Mesenteric fat pad (tissue), 1 donor: Measurements from ENCODE around the gene CEP41. TPM values are rescaled to one million over a fixed set of nuclear protein-coding genes. Genes with fewer than 3 reads are reported as not detected.

Experiments used
- DNase-seq: peaks from one replicate; pipeline ENCODE4 v3.0.0-alpha.2; 2020; ENCODE audit warnings: low spot score
- total RNA-seq: library from RNA; stranded (reverse); fragmentation: NEBNext Ultra II Directional; extraction: Animal tissue kit (Norgen Biotek cat#: 25700); gene quantifications from one replicate; pipeline ENCODE4 v1.2.1, GENCODE V29; 2021
- donor health status: DM: yes; HTN: yes; CAD: no.

Gene CEP41
- total RNA-seq, 1 donor from 2014 or later, result 9.3 TPM

GRCh38 chr7:130372402-130373165 is 68.2 kb downstream of the CEP41 start:
- DNase-seq, result no peak

- DNase-seq, result no peak
These were observed 69.8 kb downstream of the CEP41 start for GRCh38 chr7:130371046-130371445.

GRCh38 chr7:130369831-130370550 is 70.8 kb downstream of the CEP41 start:
- no peak for DNase-seq

GRCh38 chr7:130369110-130369711 is 71.6 kb downstream of the CEP41 start:
- DNase-seq, result no peak

GRCh38 chr7:130367836-130368746 is 72.7 kb downstream of the CEP41 start:
- DNase-seq, result no peak

- no peak for DNase-seq
These were observed 73.6 kb downstream of the CEP41 start for GRCh38 chr7:130367088-130367755.

- DNase-seq, result no peak
These were observed 74.3 kb downstream of the CEP41 start for GRCh38 chr7:130366564-130366963.

GRCh38 chr7:130365511-130366441 is 75.0 kb downstream of the CEP41 start:
- no peak for DNase-seq

- no peak for DNase-seq
These were observed 75.7 kb downstream of the CEP41 start for GRCh38 chr7:130365088-130365487.

GRCh38 chr7:130364451-130364850 is 76.4 kb downstream of the CEP41 start:
- DNase-seq, result no peak

- no peak for DNase-seq
These were observed 77.6 kb downstream of the CEP41 start for GRCh38 chr7:130363026-130363847.

- no peak for DNase-seq
These were observed 78.5 kb downstream of the CEP41 start for GRCh38 chr7:130362251-130362816.

- DNase-seq, result no peak
These were observed 79.1 kb downstream of the CEP41 start for GRCh38 chr7:130361681-130362080.

GRCh38 chr7:130360518-130360917 is 80.3 kb downstream of the CEP41 start:
- no peak for DNase-seq

- peak; percentile 49 for DNase-seq
These were observed 81.4 kb downstream of the CEP41 start for GRCh38 chr7:130359276-130359857.

GRCh38 chr7:130358471-130358870 is 82.3 kb downstream of the CEP41 start:
- DNase-seq, result no peak

GRCh38 chr7:130356876-130357611 is 83.8 kb downstream of the CEP41 start:
- DNase-seq, result peak; percentile 82
